A673 (cell line): ENCODE results near the gene RDH16. TPM values are rescaled to one million over a fixed set of nuclear protein-coding genes. Genes with fewer than 3 reads are reported as not detected.

Experiments
- BruUV-seq: library from RNA; stranded (reverse); fragments of 400-500 nt; replicated peaks from 2 replicates; lab custom pipeline; 2021; lab: Mats Ljungman, UMichigan
- CTCF ChIA-PET: fragments of 300-600 bp; sonication (Branson Sonifier 250); formaldehyde crosslinking; loops from one replicate; lab custom pipeline; 2022; ENCODE audit warnings: antibody characterized with exemption; lab: Charles Lee
- POLR2A ChIA-PET: fragments of 300-600 bp; sonication (Branson Sonifier 250); formaldehyde crosslinking; loops from one replicate; lab custom pipeline; 2022; ENCODE audit warnings: antibody characterized with exemption; ENCODE audit not compliant: low non-redundant PET; lab: Charles Lee
- DNase-seq: peaks from one replicate; pipeline ENCODE4 v3.0.0-alpha.2; 2015; ENCODE audit warnings: low spot score
- H3K27ac ChIP-seq: fragments of 200-600 bp; sonication (generic); 2 replicates; pipeline ENCODE4 v1.5.1; 2016; ENCODE audit warnings: mixed run types, low read depth, mild to moderate bottlenecking, mixed read lengths, antibody characterized with exemption, low read length; ENCODE audit not compliant: poor library complexity, severe bottlenecking
- H3K27me3 ChIP-seq: fragments of 200-600 bp; sonication (generic); replicated peaks from 2 replicates; pipeline ENCODE4 v1.6.1; 2017; ENCODE audit warnings: mixed run types, low read depth, mild to moderate bottlenecking, mixed read lengths, antibody characterized with exemption, low read length; ENCODE audit not compliant: insufficient read depth, poor library complexity
- H3K36me3 ChIP-seq: fragments of 200-600 bp; sonication (generic); 2 replicates; pipeline ENCODE4 v1.6.1; 2016; ENCODE audit warnings: mixed run types, mild to moderate bottlenecking, mixed read lengths, antibody characterized with exemption, low read length; ENCODE audit not compliant: insufficient read depth, poor library complexity, severe bottlenecking
- H3K4me1 ChIP-seq: fragments of 200-600 bp; sonication (generic); 2 replicates; pipeline ENCODE4 v1.6.1; 2017; ENCODE audit warnings: mixed run types, mild to moderate bottlenecking, mixed read lengths, antibody characterized with exemption, low read length; ENCODE audit not compliant: insufficient read depth, poor library complexity, severe bottlenecking
- H3K4me3 ChIP-seq: fragments of 200-600 bp; sonication (generic); 2 replicates; pipeline ENCODE4 v1.5.1; 2016; ENCODE audit warnings: low read depth, mixed run types, mild to moderate bottlenecking, mixed read lengths, low read length; ENCODE audit not compliant: poor library complexity, severe bottlenecking
- H3K9me3 ChIP-seq: fragments of 200-600 bp; sonication (generic); 2 replicates; pipeline ENCODE4 v1.6.1; 2016; ENCODE audit warnings: mixed run types, low read depth, mild to moderate bottlenecking, mixed read lengths, antibody characterized with exemption, low read length; ENCODE audit not compliant: poor library complexity, severe bottlenecking
- CTCF ChIP-seq: fragments of 300-800, 200-600 bp; sonication (generic); conservative IDR thresholded peaks from 2 replicates; pipeline ENCODE4 v1.5.1; 2017; ENCODE audit warnings: low read depth, mild to moderate bottlenecking, antibody characterized with exemption, low read length, moderate library complexity, mixed read lengths
- EZH2 ChIP-seq: fragments of 200-600 bp; sonication (generic); IDR thresholded peaks from 2 replicates; pipeline ENCODE4 v1.6.1; 2017; ENCODE audit warnings: borderline replicate concordance, low read depth, mild to moderate bottlenecking, mixed read lengths, antibody characterized with exemption, low read length; ENCODE audit not compliant: poor library complexity, severe bottlenecking
- intact Hi-C: fragments of 100-400 bp; cut with micrococcal nuclease; formaldehyde crosslinking; loops from one replicate; pipeline ENCODE4 v1.10.0; 2022; ENCODE audit not compliant: unreplicated experiment
- total RNA-seq: library from RNA; stranded (reverse); gene quantifications from 2 replicates; pipeline ENCODE4 v1.2.3, GENCODE V29; 2021

RDH16 gene
- total RNA-seq, 1 experiment from 2014 or later: 0.24 TPM

GRCh38 chr12:56989861-56990610, 32.6 kb upstream of the RDH16 start:
- no peak for TF ChIP-seq CTCF
- TF ChIP-seq EZH2: no peak
- Histone ChIP-seq H3K27me3 (no peaks in the 10 kb centered on the region), H3K27ac (no peak overlapping the region), H3K4me3 (no peak overlapping the region), H3K9me3 (no peaks in the 10 kb centered on the region), H3K36me3 (no peaks in the 10 kb centered on the region), H3K4me1 (peaks cover 6% of the 10 kb centered on the region)
- ChIA-PET CTCF (no interaction called here), POLR2A (no interaction called here)
- no peak for DNase-seq
- no TSS peak for BruUV-seq
- intact Hi-C loops: no loop called here

DNA sequence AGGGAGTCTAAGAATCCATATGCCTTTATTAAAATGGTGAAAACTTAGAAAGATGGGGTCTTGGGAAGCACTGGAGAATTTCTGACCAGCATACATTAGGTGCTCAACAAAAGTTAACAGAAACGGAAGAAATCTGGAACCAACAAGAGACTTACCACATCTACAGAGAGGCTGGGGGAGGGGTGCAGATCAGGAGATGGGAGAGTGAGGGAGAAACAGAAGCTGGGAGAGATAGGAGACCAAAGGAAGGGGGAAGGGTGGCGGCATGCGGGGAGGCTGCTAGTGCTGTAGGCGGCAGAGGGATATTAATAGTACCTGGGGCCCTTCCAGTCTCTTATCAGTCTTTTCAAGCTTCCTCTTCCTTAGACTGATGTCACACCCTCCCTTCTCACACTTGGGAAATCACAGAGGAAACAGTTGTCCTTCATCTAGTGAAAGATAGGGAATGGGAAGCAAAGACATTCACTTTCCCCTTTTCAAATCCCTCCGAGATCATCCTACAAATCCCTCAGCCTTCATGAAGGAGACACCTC, 30.9 kb upstream of the RDH16 start:
- no peak for DNase-seq
- POLR2A ChIA-PET: interaction anchor here (0.6 to 0.8 kb wide), 2 partner anchors 230 to 240 kb away, joined by 3 read pairs; no protein-coding TSS in a partner anchor
- intact Hi-C loops: no loop called here
- Histone ChIP-seq H3K9me3 (no peaks in the 10 kb centered on the region), H3K27me3 (no peaks in the 10 kb centered on the region), H3K4me1 (peaks cover 6% of the 10 kb centered on the region), H3K36me3 (no peaks in the 10 kb centered on the region), H3K27ac (no peak overlapping the region), H3K4me3 (no peak overlapping the region)
- CTCF ChIA-PET: interaction anchor here (0.6 to 1.3 kb wide), 7 partner anchors 13 to 352 kb away, joined by 3 to 6 read pairs (median 3); no protein-coding TSS in a partner anchor
- no peak for TF ChIP-seq CTCF
- TF ChIP-seq EZH2: no peak
- no TSS peak for BruUV-seq

DNA sequence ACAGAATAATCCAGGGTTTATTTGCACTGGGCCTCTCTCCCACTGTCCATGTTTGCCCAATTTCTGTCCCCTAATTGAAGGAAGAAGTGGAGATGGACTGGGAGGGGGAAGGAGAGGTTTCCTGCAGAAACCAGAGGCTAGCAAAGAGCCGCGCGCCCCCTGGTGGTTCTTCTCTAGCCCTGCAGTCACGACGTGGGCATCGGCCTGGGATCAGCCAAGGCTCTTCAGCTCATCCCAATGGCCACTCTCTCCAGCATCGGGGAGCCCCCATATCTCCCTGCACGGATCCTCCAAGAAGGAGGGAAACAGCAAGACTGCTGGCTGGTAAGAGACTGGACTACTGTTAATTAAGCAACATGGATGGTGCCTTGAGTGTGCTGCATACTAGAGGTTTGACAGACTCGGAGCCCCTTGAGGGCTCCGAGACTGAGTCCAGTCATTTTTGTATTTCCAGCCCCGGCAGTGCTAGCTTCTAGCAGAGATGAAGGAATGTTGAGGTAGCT, 30.2 kb upstream of the RDH16 start:
- POLR2A ChIA-PET: interaction anchor here (0.6 to 0.8 kb wide), 2 partner anchors 229 to 239 kb away, joined by 3 read pairs; no protein-coding TSS in a partner anchor
- peak; percentile 80 for DNase-seq

More for the DNA sequence above, 30.2 kb upstream of the RDH16 start:
- Histone ChIP-seq H3K27ac (no peak overlapping the region), H3K4me3 (no peak overlapping the region), H3K9me3 (no peaks in the 10 kb centered on the region), H3K27me3 (no peaks in the 10 kb centered on the region), H3K36me3 (no peaks in the 10 kb centered on the region), H3K4me1 (peaks cover 6% of the 10 kb centered on the region)
- BruUV-seq: no TSS peak
- CTCF ChIA-PET: interaction anchor here (0.6 to 1.3 kb wide), 7 partner anchors 14 to 351 kb away, joined by 3 to 6 read pairs (median 3); partner anchors contain the start of gene HSD17B6
- intact Hi-C loops: loop anchor here (1.0 kb wide), 2 partner anchors 147 to 230 kb away; no protein-coding TSS in a partner anchor
- TF ChIP-seq CTCF (peak; percentile 94), EZH2 (no peak)
